SK-N-SH (cell line): ENCODE data around the gene LRATD1. TPM values are rescaled to one million over a fixed set of nuclear protein-coding genes. Genes with fewer than 3 reads are reported as not detected.

Experiments
- CTCF ChIA-PET: fragments of 300-600, 350-600 bp; formaldehyde crosslinking; extraction: SDS; loops from one replicate; lab custom pipeline; 2021; lab: Yijun Ruan, JAX
- POLR2A ChIA-PET: fragments of 350-600 bp; sonication (Branson Sonifier 250); formaldehyde crosslinking; extraction: SDS; loops from one replicate; lab custom pipeline; 2020; ENCODE audit warnings: antibody characterized with exemption, inconsistent platforms; lab: Yijun Ruan, JAX
- DNase-seq: peaks from one replicate; pipeline ENCODE4 v3.0.0; 2012
- H2AFZ ChIP-seq: fragments of 200-600 bp; sonication (generic); 2 replicates; pipeline ENCODE4 v1.8.1; 2016; ENCODE audit warnings: antibody characterized with exemption, mild to moderate bottlenecking, low read depth
- H3F3A ChIP-seq: fragments of 200-600 bp; sonication (generic); replicated peaks from 2 replicates; pipeline ENCODE3; 2016; ENCODE audit warnings: antibody characterized with exemption, mild to moderate bottlenecking; ENCODE audit not compliant: insufficient read depth
- H3K27ac ChIP-seq, 2 experiments: fragments of 200-500 bp in 1 of 2; fragments of 200-600 bp in 1 of 2; sonication (Bioruptor generic) in 1 of 2; sonication (generic), shearing (Covaris generic) in 1 of 2; 2 replicates each; pipeline versions ENCODE4 v1.5.1 to v1.6.1; 2014 to 2016; ENCODE audit warnings: low read depth in 2 of 2, inconsistent platforms in 1 of 2, low read length in 1 of 2, mild to moderate bottlenecking in 1 of 2, mixed read lengths in 1 of 2
- H3K27me3 ChIP-seq: fragments of 200-600 bp; sonication (generic), shearing (Covaris generic); 2 replicates; pipeline ENCODE4 v1.6.1; 2016; ENCODE audit warnings: mixed run types; ENCODE audit not compliant: insufficient read depth
- H3K36me3 ChIP-seq, 2 experiments: fragments of 200-500 bp in 1 of 2; fragments of 200-600 bp in 1 of 2; sonication (Bioruptor generic) in 1 of 2; sonication (generic) in 1 of 2; replicated peaks in 1 of 2; 2 replicates each; pipeline versions ENCODE3 to v1.5.1; 2014 to 2016; ENCODE audit warnings: low read length in 1 of 2, mild to moderate bottlenecking in 1 of 2; ENCODE audit not compliant: insufficient read depth in 2 of 2, control insufficient read depth in 1 of 2
- H3K4me1 ChIP-seq, 2 experiments: fragments of 200-500 bp in 1 of 2; fragments of 200-600 bp in 1 of 2; sonication (Bioruptor generic) in 1 of 2; sonication (generic), shearing (Covaris generic) in 1 of 2; 2 replicates each; pipeline versions ENCODE4 v1.5.1 to v1.6.1; 2014 to 2016; ENCODE audit warnings: low read depth in 1 of 2, low read length in 1 of 2, mixed run types in 1 of 2; ENCODE audit not compliant: insufficient read depth in 2 of 2, control insufficient read depth in 1 of 2
- H3K4me2 ChIP-seq: fragments of 200-600 bp; sonication (generic), shearing (Covaris generic); 2 replicates; pipeline ENCODE4 v1.6.1; 2017; ENCODE audit warnings: mixed run types
- H3K4me3 ChIP-seq, 2 experiments: fragments of 200-500 bp in 1 of 2; fragments of 200-600 bp in 1 of 2; sonication (Bioruptor generic) in 1 of 2; sonication (generic), shearing (Covaris generic) in 1 of 2; 2 replicates each; pipeline versions ENCODE4 v1.5.1 to v1.8.1; 2014 to 2016; ENCODE audit warnings: low read depth in 2 of 2, inconsistent platforms in 1 of 2, low read length in 1 of 2, mild to moderate bottlenecking in 1 of 2, mixed read lengths in 1 of 2, moderate library complexity in 1 of 2
- H3K79me2 ChIP-seq: fragments of 200-600 bp; sonication (generic); 2 replicates; pipeline ENCODE4 v1.8.1; 2017; ENCODE audit warnings: mild to moderate bottlenecking; ENCODE audit not compliant: insufficient read depth
- H3K9ac ChIP-seq: fragments of 200-600 bp; sonication (generic); 2 replicates; pipeline ENCODE4 v1.6.1; 2017; ENCODE audit warnings: mixed run types
- H3K9me2 ChIP-seq: fragments of 200-600 bp; sonication (generic); 2 replicates; pipeline ENCODE4 v1.6.1; 2017; ENCODE audit warnings: mixed run types
- H3K9me3 ChIP-seq: fragments of 200-600 bp; sonication (generic); 2 replicates; pipeline ENCODE4 v1.6.1; 2017; ENCODE audit warnings: mixed run types, mild to moderate bottlenecking, moderate library complexity
- H4K20me1 ChIP-seq: fragments of 200-600 bp; sonication (generic); 2 replicates; pipeline ENCODE4 v1.6.1; 2017; ENCODE audit warnings: mild to moderate bottlenecking, mixed run types; ENCODE audit not compliant: insufficient read depth
- CHD2 ChIP-seq: fragments of 150-350 bp; IDR thresholded peaks from 2 replicates; pipeline ENCODE4 v1.6.1; 2018; ENCODE audit warnings: low read length; ENCODE audit not compliant: partially characterized antibody
- CTCF ChIP-seq: fragments of 200-600 bp; sonication (generic); IDR thresholded peaks from 2 replicates; pipeline ENCODE4 v1.6.1; 2017; ENCODE audit warnings: antibody characterized with exemption, mild to moderate bottlenecking, moderate library complexity
- ELF1 ChIP-seq: IDR thresholded peaks from 2 replicates; pipeline ENCODE4 v1.4.0; 2012
- FOXJ3 ChIP-seq: sonication (generic); formaldehyde crosslinking; IDR thresholded peaks from 2 replicates; pipeline ENCODE4 v1.5.1; 2020; ENCODE audit warnings: mild to moderate bottlenecking, missing genetic modification reagents
- FOXM1 ChIP-seq: IDR thresholded peaks from 2 replicates; pipeline ENCODE4 v1.4.0; 2012; ENCODE audit warnings: low read depth, mild to moderate bottlenecking
- GABPA ChIP-seq: IDR thresholded peaks from 2 replicates; pipeline ENCODE4 v1.4.0; 2012; ENCODE audit warnings: low read depth, mild to moderate bottlenecking
- GATA2 ChIP-seq: sonication (generic); formaldehyde crosslinking; IDR thresholded peaks from 2 replicates; pipeline ENCODE4 v1.5.0; 2020; ENCODE audit warnings: mild to moderate bottlenecking, missing genetic modification reagents
- MAX ChIP-seq: IDR thresholded peaks from 2 replicates; pipeline ENCODE4 v1.4.0; 2012; ENCODE audit warnings: low read depth
- MEF2A ChIP-seq: IDR thresholded peaks from 2 replicates; pipeline ENCODE4 v1.4.0; 2012; ENCODE audit warnings: low read depth, borderline replicate concordance
- MXI1 ChIP-seq: IDR thresholded peaks from 2 replicates; pipeline ENCODE4 v1.6.1; 2012; ENCODE audit warnings: mild to moderate bottlenecking, low read depth, low read length, improper control_type of control experiment
- PBX3 ChIP-seq: IDR thresholded peaks from 2 replicates; pipeline ENCODE4; 2012
- POLR2AphosphoS5 ChIP-seq: IDR thresholded peaks from 2 replicates; pipeline ENCODE4 v1.6.1; 2012; ENCODE audit warnings: low read depth, low read length
- RCOR1 ChIP-seq: fragments of 150-350 bp; IDR thresholded peaks from 2 replicates; pipeline ENCODE4 v1.6.1; 2017; ENCODE audit warnings: antibody characterized with exemption, low read length
- RFX5 ChIP-seq: IDR thresholded peaks from 2 replicates; pipeline ENCODE4 v1.6.1; 2012; ENCODE audit warnings: mild to moderate bottlenecking, improper control_type of control experiment, low read length
- TAF1 ChIP-seq: IDR thresholded peaks from 2 replicates; pipeline ENCODE4 v1.6.1; 2012; ENCODE audit warnings: low read depth, mild to moderate bottlenecking, low read length, moderate library complexity, borderline replicate concordance
- USF1 ChIP-seq: IDR thresholded peaks from 2 replicates; pipeline ENCODE4 v1.4.0; 2012; ENCODE audit warnings: low read depth, borderline replicate concordance
- USF2 ChIP-seq: fragments of 150-350 bp; IDR thresholded peaks from 2 replicates; pipeline ENCODE4 v1.6.1; 2017; ENCODE audit warnings: antibody characterized with exemption, low read length, low read depth, borderline replicate concordance
- YY1 ChIP-seq: IDR thresholded peaks from 2 replicates; pipeline ENCODE4 v1.4.0; 2012; ENCODE audit warnings: low read depth, mild to moderate bottlenecking
- ZBTB33 ChIP-seq: IDR thresholded peaks from 2 replicates; pipeline ENCODE4 v1.4.0; 2012; ENCODE audit warnings: low read depth, borderline replicate concordance
- WGBS: methylation state at CpG from one replicate; pipeline ENCODE4 v1.1.6; 2017; ENCODE audit warnings: low lambda C conversion rate; 5-methylcytosine and 5-hydroxymethylcytosine counted together
- polyA plus RNA-seq, 3 experiments: library from polyadenylated mRNA; depleted of rRNA; stranded (reverse); fragments of >200 nt; gene quantifications; 2 replicates each; pipeline ENCODE4 v1.2.3, GENCODE V29; 2012

LRATD1 gene
- polyA plus RNA-seq, 1 of the 3 experiments (the other 2 are of a cell fraction), result 0.84 TPM

- Histone ChIP-seq H3K4me1 (no peaks in the 10 kb centered on the region), H3K79me2 (no peaks in the 10 kb centered on the region), H3K4me2 (no peak overlapping the region), H3K4me3 (no peak overlapping the region), H4K20me1 (no peaks in the 10 kb centered on the region), H3K36me3 (no peaks in the 10 kb centered on the region), H3K9me2 (no peaks in the 10 kb centered on the region), H3K27ac (no peak overlapping the region), H3K9me3 (no peaks in the 10 kb centered on the region), H3F3A (no peaks in the 10 kb centered on the region), H3K27me3 (no peaks in the 10 kb centered on the region), H2AFZ (no peak overlapping the region), H3K9ac (no peak overlapping the region)
- DNase-seq, result no peak
- 68% methylated on average over 1 of the region's 1 CpG for WGBS
- TF ChIP-seq GATA2 (CRISPR knock-in tag), result no peak
- TF ChIP-seq ELF1, result no peak
- no peak for TF ChIP-seq USF1
- TF ChIP-seq CTCF, result no peak
- no peak for TF ChIP-seq FOXM1
- TF ChIP-seq POLR2AphosphoS5, result no peak
- TF ChIP-seq TAF1, result no peak
- no peak for TF ChIP-seq RFX5
- ChIA-PET CTCF (interaction anchor here (1.6 to 2.3 kb wide), 2 partner anchors 12 to 954 kb away, joined by 6 to 16 read pairs; no protein-coding TSS in a partner anchor), POLR2A (no interaction called here)
These were observed 9.3 kb upstream of the LRATD1 start for GRCh38 chr2:14623237-14623636.

- no peak overlapping the region for H3K4me2 ChIP-seq
- DNase-seq, result no peak
- no peak overlapping the region for H2AFZ ChIP-seq
- H3K9me3 ChIP-seq, result no peaks in the 10 kb centered on the region
- H3K4me3 ChIP-seq, result no peak overlapping the region
- POLR2A ChIA-PET, result no interaction called here
- TF ChIP-seq TAF1, result no peak
- TF ChIP-seq ZBTB33, result no peak
- TF ChIP-seq YY1, result no peak
- TF ChIP-seq MXI1, result no peak
- no peak for TF ChIP-seq GABPA
- TF ChIP-seq MEF2A, result no peak
- no peak for TF ChIP-seq PBX3
- TF ChIP-seq RCOR1, result no peak
- no peak for TF ChIP-seq USF2
- no peak for TF ChIP-seq FOXJ3
- no peak for TF ChIP-seq CHD2
- TF ChIP-seq MAX, result no peak
- WGBS, result 49% methylated on average over 3 of the region's 3 CpGs
- H3F3A ChIP-seq, result no peaks in the 10 kb centered on the region
- H3K9ac ChIP-seq, result no peak overlapping the region
- H3K27ac ChIP-seq, result no peak overlapping the region
- no peaks in the 10 kb centered on the region for H3K79me2 ChIP-seq
- no peaks in the 10 kb centered on the region for H3K9me2 ChIP-seq
- H4K20me1 ChIP-seq, result no peaks in the 10 kb centered on the region
- H3K36me3 ChIP-seq, result no peaks in the 10 kb centered on the region
- peaks cover 0 to under 1% of the 10 kb centered on the region in 2 experiments; a peak in 1 of 4 replicates for H3K4me1 ChIP-seq
- CTCF ChIA-PET, result no interaction called here
- H3K27me3 ChIP-seq, result no peaks in the 10 kb centered on the region
These were observed 5.6 kb upstream of the LRATD1 start for GRCh38 chr2:14626873-14627272.
